ENCODE measurements around the gene STXBP1. TPM values are rescaled to one million over a fixed set of nuclear protein-coding genes. Genes with fewer than 3 reads are reported as not detected.

Gene STXBP1
- total and polyA plus RNA-seq, 7 donors: 3.7 to 97.2 (median 32.3) TPM

DNA sequence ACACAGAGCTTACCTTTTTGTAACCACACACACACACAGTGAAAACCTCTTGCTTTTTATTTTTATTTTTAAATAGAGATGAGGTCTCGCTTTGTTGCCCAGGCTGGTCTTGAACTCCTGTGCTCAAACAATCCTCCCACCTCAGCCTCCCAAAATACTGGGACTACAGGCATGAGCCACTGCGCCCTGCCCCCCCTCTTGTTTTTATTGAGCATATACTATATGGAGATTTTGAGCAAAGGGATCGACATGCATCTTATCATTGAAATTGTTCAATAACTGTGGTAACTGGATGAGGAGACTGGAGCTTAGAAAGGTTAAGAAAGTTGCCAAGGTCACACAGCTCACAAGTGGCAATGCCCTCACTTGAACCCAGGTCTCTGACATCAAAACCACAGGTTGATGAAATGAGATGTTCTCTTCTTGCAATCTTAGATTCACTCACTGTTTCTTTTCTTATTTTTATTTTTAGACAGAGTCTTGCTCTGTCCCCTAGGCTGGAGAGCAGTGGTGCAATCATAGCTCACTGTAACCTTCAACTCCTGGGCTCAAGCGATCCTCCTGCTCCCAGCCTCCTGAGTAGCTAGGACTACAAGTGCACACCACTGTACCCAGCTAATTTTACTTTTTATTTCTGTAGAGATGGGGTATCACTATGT lies 26.8 kb upstream of the STXBP1 start:
- no peak for DNase-seq
- Histone ChIP-seq H3K27me3 (no peaks in the 10 kb centered on the region), H3K4me3 (no peak overlapping the region), H3K36me3 (no peaks in the 10 kb centered on the region), H3K9me3 (no peaks in the 10 kb centered on the region), H3K4me1 (peaks cover 0 to 23% (median 21%) of the 10 kb centered on the region in 4 donors), H3K27ac (peak overlapping the region; percentile 71 to 82 (median 76))
- no peak for TF ChIP-seq EP300 (IDR thresholded peaks at IDR 0.05)
- TF ChIP-seq, protein P1, sequence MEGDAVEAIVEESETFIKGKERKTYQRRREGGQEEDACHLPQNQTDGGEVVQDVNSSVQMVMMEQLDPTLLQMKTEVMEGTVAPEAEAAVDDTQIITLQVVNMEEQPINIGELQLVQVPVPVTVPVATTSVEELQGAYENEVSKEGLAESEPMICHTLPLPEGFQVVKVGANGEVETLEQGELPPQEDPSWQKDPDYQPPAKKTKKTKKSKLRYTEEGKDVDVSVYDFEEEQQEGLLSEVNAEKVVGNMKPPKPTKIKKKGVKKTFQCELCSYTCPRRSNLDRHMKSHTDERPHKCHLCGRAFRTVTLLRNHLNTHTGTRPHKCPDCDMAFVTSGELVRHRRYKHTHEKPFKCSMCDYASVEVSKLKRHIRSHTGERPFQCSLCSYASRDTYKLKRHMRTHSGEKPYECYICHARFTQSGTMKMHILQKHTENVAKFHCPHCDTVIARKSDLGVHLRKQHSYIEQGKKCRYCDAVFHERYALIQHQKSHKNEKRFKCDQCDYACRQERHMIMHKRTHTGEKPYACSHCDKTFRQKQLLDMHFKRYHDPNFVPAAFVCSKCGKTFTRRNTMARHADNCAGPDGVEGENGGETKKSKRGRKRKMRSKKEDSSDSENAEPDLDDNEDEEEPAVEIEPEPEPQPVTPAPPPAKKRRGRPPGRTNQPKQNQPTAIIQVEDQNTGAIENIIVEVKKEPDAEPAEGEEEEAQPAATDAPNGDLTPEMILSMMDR (IDR thresholded peaks at IDR 0.05): no peak
- TF ChIP-seq POLR2A (IDR thresholded peaks at IDR 0.05): no peak
- no peak for TF ChIP-seq POLR2AphosphoS5 (IDR thresholded peaks at IDR 0.05)
- WGBS, 2 donors: 95 to 96% methylated on average over 4 of the region's 4 CpGs
- intact Hi-C loops (cut with DNase I): loop anchor here (5.0 kb wide), 2 partner anchors 132 to 197 kb away; partner anchors contain the start of genes PTRH1 and TTC16

DNA sequence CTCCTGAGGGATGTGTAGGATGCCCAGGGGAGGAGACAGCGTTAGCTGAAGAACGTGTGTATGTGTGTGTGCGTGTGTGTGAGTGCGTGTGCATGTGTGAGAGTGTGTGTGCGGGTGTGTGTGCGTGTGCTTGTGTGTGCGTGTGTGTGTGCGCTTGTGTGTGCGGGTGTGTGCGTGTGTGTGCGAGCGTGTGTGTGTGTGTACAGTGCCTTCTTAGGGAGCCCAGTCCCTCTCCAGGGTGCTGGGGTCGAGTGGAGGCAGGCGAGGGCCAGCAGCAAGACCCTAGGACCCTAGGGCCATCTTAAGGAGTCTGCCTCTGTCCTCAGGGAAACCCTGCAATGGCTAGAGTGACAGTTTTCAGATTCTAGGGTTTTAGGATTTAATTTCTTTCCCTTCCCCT lies 26.0 kb upstream of the STXBP1 start:
- TF ChIP-seq POLR2AphosphoS5 (IDR thresholded peaks at IDR 0.05): no peak
- H3K4me1 ChIP-seq: peaks cover 0 to 23% (median 19%) of the 10 kb centered on the region in 4 donors
- H3K27ac ChIP-seq: peak overlapping the region in 3 of 4 donors; percentile 32 to 77 (median 76)

DNA sequence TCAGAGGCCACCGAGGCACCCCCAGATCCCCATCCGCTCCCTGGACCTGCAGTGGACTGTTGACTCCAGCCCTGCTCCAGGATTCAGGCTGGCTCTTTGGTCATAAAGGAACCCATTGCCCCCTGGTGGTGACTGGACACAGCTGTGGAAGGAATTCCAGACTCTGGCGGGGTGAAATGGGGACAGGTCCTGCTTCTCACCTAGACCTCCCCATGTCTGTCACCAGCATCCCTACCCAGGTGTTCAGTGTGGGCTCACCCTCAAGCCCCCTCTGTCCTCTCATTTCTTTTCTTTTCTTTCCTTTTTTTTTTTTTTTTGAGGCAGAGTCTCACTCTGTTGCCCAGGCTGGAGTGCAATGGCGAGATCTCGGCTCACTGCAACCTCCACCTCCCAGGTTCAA lies 25.5 kb upstream of the STXBP1 start:
- peaks cover 0 to 23% (median 19%) of the 10 kb centered on the region in 4 donors for H3K4me1 ChIP-seq
- WGBS, 2 donors: 41 to 56% methylated on average over 5 of the region's 5 CpGs
- intact Hi-C loops (cut with DNase I): loop anchor here (1.0 to 5.0 kb wide), 3 partner anchors 82 to 196 kb away; partner anchors contain the start of genes PTRH1 and TTC16

More for the DNA sequence above, 26.0 kb upstream of the STXBP1 start:
- H3K36me3 ChIP-seq: no peaks in the 10 kb centered on the region
- H3K27me3 ChIP-seq: no peaks in the 10 kb centered on the region
- no peak for DNase-seq
- intact Hi-C loops (cut with DNase I): loop anchor here (1.0 to 5.0 kb wide), 3 partner anchors 82 to 196 kb away; partner anchors contain the start of genes PTRH1 and TTC16
- no peak overlapping the region for H3K4me3 ChIP-seq
- H3K9me3 ChIP-seq: no peaks in the 10 kb centered on the region
- WGBS, 2 donors: 75 to 83% methylated on average over 14 of the region's 14 CpGs

DNA sequence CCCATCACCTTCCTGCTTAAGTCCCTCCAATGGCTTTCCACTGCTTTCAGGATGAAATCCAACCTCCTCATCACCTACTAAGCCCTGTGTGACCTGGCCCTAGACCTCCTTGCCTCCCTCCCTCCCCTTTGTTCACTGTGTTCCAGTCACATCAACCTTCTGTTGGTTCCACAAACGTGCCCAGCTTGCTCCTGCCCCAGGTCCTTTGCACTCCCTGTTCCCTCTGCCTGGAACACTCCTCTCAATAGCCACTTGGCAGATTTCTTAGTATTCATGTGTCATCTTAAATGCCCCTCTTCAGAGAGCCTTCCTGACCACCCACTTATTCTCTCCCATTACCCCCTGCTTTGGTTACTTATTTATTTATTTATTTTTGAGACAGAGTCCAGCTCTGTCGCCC lies 24.1 kb upstream of the STXBP1 start:
- Histone ChIP-seq H3K27me3 (no peaks in the 10 kb centered on the region), H3K27ac (no peak overlapping the region), H3K9me3 (no peaks in the 10 kb centered on the region), H3K36me3 (no peaks in the 10 kb centered on the region), H3K4me3 (no peak overlapping the region), H3K4me1 (peaks cover 0 to 23% (median 19%) of the 10 kb centered on the region in 4 donors)
- intact Hi-C loops (cut with DNase I): loop anchor here (2.0 to 5.0 kb wide), 3 partner anchors 129 to 331 kb away; partner anchors contain the start of genes PTRH1 and TTC16
- no peak for DNase-seq
- TF ChIP-seq POLR2AphosphoS5 (IDR thresholded peaks at IDR 0.05): no peak
- TF ChIP-seq, protein P1 (IDR thresholded peaks at IDR 0.05): no peak
- no peak for TF ChIP-seq POLR2A (IDR thresholded peaks at IDR 0.05)
- no peak for TF ChIP-seq EP300 (IDR thresholded peaks at IDR 0.05)
- WGBS, 2 donors: 52 to 73% methylated on average over 2 of the region's 2 CpGs

More for the DNA sequence above, 25.5 kb upstream of the STXBP1 start:
- no peaks in the 10 kb centered on the region for H3K27me3 ChIP-seq
- peak; percentile 94 for DNase-seq
- H3K36me3 ChIP-seq: no peaks in the 10 kb centered on the region
- H3K9me3 ChIP-seq: no peaks in the 10 kb centered on the region
- no peak overlapping the region for H3K4me3 ChIP-seq
- TF ChIP-seq POLR2A (IDR thresholded peaks at IDR 0.05): no peak
- TF ChIP-seq EP300 (IDR thresholded peaks at IDR 0.05): no peak
- peak in 2 of 4 donors; percentile 25 to 40 for TF ChIP-seq POLR2AphosphoS5 (IDR thresholded peaks at IDR 0.05)
- TF ChIP-seq, protein P1 (IDR thresholded peaks at IDR 0.05): peak; percentile 79 to 93 (median 88)
- H3K27ac ChIP-seq: peak overlapping the region in 3 of 4 donors; percentile 32 to 77 (median 76)

DNA sequence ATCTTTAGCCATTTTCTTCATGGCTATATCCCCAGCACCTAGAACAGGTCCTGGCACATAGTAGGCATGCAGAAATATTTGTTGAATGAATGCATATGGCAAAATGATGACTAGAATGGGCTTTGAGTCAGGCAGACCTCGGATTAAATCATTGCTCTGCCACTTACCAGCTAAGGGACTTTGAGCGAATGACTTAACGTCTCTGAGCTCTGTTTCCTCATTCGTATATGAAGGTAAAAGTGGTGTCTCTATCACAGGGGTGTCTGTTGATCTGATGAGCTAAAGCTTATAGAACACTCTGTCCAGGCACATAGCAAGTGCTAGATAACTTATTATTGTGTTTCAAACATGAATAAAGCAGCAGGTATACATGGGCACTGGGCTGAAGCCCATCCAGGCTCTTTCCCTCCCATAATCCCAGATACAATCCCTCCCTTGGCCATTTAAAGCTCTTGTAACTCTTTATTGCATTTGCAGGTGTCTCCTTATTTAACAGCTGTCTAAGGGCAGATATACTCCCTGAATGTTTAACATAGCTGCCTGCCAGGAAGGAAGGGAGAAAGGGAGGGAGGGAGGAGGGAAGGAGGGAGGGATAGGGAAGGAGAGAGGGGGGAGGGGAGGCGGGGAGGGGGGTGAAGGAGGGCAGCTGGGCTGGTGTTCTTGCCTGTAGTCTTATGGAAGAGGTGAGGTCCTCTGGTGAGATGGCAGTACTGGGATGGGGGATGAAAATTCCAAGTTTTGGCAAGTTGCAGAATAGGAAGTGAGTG lies 23.2 kb upstream of the STXBP1 start:
- H3K36me3 ChIP-seq: no peaks in the 10 kb centered on the region
- no peak overlapping the region for H3K4me3 ChIP-seq
- DNase-seq: no peak
- H3K4me1 ChIP-seq: peaks cover 0 to 14% (median 13%) of the 10 kb centered on the region in 4 donors
- TF ChIP-seq, protein P1 (IDR thresholded peaks at IDR 0.05): no peak
- TF ChIP-seq POLR2AphosphoS5 (IDR thresholded peaks at IDR 0.05) (no peak), EP300 (IDR thresholded peaks at IDR 0.05) (no peak), POLR2A (IDR thresholded peaks at IDR 0.05) (no peak)
- H3K27me3 ChIP-seq: no peaks in the 10 kb centered on the region
- H3K27ac ChIP-seq: no peak overlapping the region
- intact Hi-C loops (cut with DNase I): loop anchor here (1.0 to 5.0 kb wide), 4 partner anchors 128 to 330 kb away; partner anchors contain the start of genes PTRH1 and TTC16
- WGBS, 2 donors: 12 to 54% methylated on average over 5 of the region's 5 CpGs
- H3K9me3 ChIP-seq: no peaks in the 10 kb centered on the region
